Activated naive CD4-positive, alpha-beta T cell treated with anti-CD3 and anti-CD28 coated beads, Interleukin-2, amount 50 U/mL, for 16 hours (primary cell): ENCODE measurements around the gene MYZAP.

Experiments used
- DNase-seq: peaks from one replicate; pipeline ENCODE4 v3.0.0-alpha.2; 2020

The MYZAP gene, protein sequence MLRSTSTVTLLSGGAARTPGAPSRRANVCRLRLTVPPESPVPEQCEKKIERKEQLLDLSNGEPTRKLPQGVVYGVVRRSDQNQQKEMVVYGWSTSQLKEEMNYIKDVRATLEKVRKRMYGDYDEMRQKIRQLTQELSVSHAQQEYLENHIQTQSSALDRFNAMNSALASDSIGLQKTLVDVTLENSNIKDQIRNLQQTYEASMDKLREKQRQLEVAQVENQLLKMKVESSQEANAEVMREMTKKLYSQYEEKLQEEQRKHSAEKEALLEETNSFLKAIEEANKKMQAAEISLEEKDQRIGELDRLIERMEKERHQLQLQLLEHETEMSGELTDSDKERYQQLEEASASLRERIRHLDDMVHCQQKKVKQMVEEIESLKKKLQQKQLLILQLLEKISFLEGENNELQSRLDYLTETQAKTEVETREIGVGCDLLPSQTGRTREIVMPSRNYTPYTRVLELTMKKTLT

DNA sequence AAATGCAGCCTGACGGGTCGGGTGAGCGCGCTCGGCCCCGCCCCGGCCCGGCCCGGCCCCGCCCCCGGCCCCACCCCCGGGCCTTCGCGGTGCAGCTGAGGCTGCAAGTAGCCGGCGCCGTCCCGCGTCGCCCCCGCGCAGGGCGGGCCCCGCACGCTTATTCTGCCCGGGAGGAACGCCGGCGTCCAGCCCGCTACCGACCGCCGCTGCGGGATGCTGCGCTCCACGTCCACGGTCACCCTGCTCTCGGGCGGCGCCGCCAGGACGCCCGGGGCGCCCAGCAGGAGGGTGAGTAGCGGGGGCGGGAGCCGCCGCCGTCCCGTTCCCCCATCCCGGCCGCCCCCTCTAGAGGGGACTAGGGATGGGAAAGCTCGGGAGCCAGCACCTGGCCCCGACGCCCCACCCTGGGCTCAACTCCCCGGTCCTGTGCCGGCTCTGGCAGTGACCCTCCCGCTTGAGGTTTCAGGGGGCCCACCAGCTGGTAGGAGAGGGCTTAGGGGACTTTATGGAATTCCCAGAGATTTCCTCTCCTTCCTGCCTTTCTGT is at the start of gene MYZAP:
Gene MYZAP, plus strand, starts transcription at position 83 of the 546 bp plus-strand sequence. Its CDS starts 131 bp downstream, at position 214.
- peak; percentile 64 for DNase-seq

DNA sequence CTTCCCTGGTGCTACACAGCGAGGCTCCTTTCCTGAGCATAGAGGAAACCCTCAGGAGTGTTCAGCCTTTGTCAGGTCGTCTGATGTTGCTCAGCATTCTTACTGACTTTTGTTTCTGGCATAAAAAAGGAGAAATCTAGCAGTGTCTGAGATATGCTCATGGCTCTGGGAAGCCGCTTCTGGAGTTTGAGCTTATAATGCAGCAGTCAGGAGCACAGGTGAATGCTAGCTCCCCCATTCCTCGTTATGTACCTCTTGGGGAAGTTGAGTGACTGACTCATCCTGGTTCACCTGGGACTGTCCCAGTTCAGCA is 49.2 kb upstream of the MYZAP start:
- DNase-seq = no peak

DNA sequence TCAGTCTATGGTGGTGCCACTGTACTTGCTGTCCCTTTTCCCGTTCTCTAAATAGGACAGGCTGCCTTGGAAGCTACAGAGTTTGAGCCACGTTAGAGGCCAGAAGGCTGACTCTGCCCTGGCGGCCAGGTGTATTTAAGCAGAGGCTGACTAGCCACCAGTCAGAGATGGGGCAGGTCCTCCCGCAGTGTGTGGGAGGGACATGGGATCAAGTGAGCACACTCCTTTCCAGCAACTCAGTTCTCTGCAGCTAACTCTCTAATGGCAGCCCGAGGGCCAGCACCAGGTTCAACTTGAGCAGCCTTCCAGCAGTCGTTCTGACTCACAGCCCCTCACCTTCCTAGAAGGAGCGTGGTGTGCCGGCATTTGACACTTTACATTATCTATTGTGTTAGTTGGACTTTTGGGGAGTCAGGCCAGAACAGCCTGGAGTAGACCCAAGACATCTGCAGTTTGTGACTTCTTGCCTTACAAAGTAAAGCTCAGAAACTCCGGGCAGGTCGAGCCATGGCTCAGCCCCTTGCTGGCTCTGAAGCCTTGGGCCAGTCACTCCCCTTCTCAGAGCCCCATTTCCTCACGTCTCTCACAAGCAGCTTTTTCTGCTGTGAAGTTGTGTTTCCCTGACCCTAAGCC is 46.7 kb upstream of the MYZAP start:
- no peak for DNase-seq

DNA sequence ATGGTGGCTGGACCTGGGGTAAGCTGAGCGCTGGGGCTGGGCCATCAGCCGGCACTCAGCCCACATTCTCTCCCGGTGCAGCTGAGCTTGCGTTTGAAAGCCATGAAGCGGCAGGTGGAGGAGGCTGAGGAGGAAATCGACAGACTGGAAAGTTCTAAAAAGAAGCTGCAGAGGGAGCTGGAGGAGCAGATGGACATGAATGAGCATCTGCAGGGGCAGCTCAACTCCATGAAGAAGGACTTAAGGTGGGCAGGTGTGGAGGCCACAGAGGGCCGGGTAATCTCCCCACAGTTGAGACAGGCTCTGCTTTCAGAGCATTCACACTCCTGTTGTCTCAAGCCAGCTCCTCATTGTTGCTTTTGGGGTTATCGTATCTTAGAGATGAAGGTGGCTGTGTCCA is 45.7 kb upstream of the MYZAP start:
- no peak for DNase-seq

DNA sequence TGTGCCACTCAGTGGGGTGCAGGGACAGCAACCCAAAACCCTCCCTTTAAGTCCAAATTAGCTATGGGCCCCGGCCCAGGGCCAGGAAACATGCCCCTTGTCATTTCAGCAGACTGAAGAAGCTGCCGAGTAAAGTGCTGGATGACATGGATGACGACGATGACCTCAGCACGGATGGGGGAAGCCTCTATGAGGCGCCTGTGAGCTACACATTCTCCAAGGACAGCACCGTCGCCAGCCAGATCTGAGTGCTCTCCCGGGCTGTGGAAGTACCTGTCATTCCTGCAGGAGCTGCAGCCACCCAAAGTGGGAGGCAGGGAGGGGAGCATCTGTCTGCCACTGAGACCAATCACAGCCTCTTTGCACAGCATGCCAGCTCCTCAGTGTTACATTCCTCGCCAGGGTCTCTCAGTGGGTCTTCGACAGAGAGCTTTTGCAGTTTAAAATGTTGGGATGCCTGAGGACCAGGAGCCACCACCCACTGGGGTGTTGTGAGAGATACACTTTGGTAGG is 44.4 kb upstream of the MYZAP start:
- DNase-seq = no peak

DNA sequence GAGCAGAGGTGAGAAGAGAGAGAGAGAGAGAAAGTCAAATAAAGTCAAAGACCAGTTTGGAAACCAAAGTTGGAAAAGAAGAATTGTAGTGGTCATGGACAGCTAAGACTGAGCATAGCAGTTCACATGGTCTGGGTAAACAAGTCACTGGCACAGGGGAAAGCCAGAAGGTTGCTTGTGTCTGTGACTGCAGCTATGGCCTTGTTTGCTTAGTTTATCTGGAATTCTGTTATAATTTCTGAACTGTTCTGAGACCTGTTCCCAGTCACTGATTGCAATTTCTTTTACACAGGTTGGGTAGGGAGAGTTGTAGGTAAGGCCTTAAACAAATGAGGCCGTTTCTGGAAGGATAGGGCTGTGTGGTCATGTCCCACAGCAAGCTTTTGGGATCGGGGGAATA is 43.4 kb upstream of the MYZAP start:
- no peak for DNase-seq

DNA sequence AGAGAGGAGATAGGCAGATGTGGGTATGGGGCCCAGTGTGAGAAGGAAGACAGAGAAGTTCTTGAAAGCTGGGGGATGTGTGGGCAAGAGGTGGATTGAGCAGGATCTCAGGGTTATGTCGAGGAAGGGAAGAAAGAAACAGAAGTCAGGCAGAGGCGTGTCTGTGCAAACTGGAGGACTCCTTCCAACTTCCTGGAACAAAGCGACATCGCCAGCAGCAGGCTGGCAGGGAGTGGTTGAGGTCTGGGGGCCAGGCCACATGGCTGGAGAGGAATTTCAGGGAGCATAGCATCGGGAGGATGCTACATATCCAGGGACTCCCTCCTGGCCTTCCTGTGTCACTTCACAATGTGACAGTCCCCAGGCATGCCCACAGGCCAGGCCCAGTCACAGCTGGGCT is 42.9 kb upstream of the MYZAP start:
- DNase-seq = no peak

DNA sequence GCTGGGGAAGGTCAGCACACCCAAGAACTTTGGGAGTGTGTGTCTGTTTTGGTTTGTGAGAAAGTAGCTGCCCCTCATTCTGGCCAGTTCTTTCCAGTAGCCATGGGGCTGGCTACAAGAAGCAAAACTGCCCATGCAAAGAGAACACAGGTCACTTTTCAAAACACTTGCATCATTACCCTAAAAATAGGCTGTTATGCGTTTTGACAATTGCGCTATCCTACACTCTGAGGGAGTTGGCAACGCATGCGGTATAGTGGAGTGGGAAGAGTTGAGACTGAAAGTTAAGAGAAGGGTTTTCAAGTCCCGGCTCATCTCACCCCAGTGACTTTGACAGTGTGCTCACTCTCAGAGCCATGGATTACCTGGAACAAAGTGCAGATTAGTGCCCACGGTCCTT is 41.8 kb upstream of the MYZAP start:
- no peak for DNase-seq

DNA sequence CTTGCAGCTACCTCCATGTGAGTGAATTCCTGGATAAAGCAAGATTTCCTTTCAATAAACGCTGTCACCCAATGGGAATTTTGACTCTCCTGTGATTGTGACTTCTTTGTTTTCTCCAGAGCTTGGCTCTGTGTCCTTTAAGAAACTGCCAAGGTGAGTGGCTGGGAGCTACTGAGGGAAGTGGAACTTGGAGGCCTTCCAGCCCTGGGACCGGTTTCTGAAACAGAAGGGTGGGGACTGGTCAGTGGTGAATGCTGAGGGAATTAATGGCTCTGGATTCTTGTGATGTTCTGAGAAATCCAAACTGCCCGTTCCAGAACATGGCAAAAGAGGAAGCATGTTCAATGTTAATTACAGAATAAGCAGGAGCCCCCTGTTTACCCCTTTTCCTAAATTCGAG is 41.1 kb upstream of the MYZAP start:
- no peak for DNase-seq

DNA sequence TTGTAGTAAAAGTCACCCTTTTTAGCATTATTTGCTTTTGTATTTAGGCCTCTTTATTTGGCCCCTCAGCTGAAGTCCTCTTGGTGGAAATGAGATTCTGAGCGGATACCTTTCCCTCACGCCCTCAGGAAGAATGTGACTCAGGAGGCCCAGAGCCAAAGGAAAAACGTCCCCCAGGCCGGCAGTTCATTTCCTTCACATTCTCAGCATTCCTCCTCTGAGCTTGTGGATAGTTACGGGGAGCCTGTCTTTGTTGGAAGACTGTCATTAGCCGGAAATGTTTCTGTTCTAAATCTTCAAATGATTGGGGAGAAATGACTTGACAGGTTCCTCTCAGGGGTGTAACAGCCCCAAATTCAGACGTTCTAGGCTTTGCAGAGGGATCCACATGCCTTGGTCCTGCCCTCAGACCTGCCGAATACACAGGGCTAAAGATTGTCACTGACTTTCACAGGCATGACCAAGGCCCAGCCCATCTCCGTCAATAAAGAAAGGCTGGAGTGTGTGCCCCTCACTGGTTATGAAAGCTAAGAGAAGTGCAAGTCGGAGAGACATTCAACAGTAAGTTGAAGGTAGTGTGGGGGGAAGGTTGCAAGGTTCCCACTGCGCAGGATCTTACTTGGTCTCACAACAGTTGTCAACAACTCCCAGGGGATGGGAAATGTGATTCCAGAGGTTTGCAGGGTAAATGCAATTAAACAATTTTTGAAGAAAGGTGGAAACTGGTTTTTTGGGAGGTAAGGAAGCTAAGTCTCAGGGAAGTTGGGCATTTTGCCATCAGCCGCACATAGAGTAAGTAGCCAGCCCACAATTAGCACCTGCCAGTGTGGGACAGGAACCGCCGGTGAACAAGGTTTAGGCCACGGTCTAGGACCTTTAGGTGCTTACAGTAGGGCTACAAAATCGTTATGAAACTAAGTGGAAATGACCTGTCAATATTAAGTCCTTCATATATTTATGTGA is 39.7 kb upstream of the MYZAP start:
- DNase-seq = no peak

DNA sequence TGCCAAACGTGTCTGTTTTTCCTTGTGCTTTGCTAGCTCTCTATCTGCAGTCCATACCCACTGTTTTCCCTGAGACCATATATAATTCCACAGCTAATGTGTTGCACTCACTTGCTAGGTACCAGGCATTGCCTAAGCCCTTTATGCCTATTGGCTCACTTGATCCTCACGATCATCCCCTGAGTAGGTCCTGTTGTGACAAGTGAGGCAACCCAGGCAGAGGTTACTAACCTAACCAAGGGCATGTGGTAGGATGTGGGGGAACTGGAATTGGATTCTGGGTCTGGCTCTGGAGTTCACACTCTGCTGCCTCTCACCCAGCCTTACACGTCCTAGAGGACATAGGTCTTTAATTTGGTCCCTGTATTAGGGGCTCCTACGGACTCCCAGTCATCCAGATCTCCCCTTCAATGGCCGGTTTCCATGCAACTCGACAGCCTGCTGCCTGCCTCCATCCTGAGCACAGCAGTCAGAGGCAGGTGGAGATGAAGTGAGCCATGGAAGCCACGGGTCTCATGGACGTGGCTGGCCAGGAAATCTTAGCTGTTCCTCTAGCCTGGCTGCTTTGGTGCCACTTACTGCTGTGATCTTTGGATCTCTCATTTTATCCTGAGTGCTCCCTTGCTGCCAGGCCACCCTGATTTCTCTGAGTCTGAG is 38.9 kb upstream of the MYZAP start:
- DNase-seq = no peak

DNA sequence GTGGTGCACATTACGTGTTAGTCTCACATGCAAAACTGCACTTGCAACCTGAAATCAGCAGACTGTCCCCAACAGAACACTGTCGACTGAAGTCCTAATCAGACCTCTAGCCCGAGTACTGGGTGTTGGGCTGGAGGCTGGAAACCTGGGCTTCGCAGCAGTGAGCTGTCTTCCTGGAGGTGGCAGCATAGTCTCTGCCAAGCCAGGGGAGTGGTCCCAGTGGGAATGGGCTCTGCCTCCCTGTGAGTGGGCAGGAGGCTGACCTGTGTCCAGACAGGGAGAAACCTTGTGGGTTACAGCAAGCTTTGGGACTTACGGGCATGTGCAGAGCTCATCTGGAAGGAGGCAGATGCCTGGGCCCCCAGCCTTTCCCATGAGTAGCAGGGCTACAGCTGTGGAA is 38.2 kb upstream of the MYZAP start:
- no peak for DNase-seq

DNA sequence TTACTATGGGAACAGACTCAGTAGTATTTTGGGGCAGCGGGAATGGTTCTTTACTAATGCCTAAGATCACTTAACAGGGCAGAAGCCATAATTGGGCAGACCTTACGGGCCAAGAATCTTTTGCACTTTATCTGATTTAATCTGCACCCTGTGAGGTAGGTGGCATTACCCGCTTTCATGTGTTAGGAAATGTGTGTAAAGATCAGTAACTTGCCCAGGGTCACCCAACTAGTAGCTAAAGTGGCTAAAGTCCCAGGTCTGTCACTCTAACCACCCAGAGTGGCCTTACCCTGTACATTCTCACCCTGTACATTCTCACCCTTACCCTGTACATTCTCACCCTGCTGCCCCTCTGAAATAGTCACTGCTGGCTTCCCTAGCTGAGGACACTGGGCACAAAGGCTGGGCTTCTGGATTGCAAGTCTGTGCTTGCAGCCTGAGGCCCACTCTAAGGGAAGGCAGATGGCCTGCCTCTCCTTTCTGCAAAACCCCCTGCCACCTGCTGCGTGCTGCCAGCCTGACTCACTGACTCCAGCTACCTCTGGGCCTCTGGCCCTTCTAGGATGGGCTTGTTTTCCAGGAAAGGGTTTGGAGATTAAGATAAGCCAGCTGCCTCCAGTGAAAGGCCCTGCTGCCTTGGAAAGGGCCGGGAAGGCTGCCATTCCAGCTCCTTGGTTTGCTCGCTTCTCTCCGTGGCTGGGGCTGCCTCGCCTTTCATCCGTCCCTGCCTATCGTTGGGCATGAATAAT is 37.5 kb upstream of the MYZAP start:
- DNase-seq = no peak

DNA sequence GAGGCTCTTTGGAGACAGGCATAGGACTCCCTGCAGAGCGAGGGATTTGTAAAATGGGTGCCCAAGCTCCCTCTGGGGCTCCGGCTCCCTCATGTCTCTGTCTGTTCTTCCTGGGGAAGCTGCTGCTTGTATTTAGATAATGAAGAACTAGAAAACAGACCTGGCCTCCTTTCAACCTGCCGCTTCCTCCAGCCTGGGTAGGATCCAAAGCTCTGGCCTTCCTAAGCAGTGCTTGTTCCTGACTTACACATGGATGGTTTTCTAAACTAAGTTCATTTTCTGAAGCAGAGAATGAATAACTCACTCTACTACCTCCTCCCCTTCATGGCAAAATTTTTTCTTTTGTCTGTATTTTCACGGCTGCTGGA is 36.9 kb upstream of the MYZAP start:
- no peak for DNase-seq

DNA sequence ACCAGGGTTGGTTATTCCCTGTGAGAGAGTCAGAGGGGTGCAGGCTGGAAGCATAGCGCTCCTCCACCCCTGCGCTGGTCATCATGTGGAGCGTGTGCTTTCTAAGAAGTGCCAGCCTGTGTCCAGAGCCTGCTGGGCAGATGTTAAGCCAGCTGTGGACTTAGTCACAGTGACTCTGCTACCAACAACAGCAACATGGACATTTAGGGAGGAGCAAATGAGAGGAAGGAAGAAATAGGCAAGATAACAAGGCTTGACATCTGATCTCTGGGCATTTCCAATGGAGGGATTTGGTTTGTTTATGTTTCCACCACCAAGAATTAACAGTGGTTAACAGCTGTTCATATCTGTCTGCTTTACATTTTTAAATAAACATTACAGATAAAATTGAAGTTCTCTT is 36.4 kb upstream of the MYZAP start:
- no peak for DNase-seq

DNA sequence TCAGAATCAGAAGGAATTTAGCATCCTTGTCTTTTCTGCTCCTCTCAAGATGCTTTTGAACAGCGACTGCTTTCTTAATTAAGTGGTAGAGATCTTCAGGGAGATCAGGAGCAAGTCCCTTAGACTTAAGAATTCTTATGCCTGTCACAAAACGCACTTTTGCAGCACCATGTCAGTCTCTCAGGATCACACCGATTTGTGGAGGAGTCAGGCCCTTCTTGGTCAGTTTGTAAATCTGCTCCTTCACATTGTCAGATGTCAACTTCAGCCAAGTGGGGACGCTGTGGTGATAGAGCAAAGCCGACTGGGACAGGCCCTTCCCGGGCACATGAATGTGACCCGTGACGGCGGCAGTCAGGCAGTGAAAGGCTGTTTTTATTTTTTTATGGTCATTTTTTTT is 35.7 kb upstream of the MYZAP start:
- no peak for DNase-seq

DNA sequence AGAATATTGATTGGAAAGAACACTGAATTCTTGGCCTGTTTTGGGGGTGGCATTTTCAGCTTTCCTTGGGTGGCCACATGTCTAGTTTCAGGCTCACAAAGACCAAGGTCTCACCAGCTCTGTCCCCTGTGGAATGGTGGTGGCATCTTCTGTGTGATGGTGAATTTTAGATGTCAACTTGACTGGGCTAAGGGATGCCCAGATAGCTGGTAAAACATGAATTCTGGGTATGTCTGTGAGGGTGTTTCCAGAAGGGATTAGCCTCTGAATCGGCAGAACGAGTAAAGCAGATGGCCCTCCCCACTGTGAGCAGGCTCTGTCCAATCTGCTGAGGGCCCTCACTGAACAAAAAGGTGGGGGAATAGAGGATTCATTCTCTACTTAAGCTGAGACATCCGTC is 34.4 kb upstream of the MYZAP start:
- DNase-seq = no peak

DNA sequence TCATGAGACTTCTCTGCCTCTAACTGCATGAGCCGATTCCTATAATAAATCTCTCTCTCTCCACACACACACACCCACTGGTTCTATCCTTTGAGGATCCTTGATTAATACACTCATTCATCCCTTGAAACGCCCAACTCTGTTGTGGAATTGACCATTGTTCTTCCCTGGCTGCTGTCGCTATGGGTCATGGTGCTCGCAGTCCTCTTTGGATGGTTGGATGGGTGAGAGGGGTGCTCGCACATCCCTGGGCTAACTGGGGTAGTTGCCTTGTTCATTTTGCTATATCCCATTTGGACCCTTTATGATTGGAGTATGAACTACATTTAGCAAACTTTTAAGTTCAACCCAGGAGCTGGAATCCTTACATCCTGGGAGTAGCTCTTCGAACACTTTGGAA is 33.9 kb upstream of the MYZAP start:
- no peak for DNase-seq

DNA sequence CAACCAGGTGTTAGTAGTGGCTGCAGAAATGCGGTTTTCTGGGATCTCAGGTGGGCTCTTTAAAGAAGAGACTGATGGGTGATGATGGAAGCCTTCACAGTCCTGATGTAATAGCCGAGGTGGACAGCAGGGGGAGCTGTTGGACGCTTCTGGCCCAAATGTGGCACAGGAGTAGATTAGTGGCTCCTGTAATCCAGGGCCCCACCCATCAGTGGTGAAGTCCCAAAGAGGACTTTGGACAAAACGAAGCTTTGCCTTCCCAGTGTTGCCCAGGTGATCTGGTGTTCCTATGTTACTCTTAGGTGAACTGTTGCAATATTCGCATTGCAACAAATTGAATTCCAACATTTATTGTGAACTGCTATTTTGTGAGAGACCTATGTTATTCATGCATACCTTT is 31.8 kb upstream of the MYZAP start:
- DNase-seq = peak; percentile 72

DNA sequence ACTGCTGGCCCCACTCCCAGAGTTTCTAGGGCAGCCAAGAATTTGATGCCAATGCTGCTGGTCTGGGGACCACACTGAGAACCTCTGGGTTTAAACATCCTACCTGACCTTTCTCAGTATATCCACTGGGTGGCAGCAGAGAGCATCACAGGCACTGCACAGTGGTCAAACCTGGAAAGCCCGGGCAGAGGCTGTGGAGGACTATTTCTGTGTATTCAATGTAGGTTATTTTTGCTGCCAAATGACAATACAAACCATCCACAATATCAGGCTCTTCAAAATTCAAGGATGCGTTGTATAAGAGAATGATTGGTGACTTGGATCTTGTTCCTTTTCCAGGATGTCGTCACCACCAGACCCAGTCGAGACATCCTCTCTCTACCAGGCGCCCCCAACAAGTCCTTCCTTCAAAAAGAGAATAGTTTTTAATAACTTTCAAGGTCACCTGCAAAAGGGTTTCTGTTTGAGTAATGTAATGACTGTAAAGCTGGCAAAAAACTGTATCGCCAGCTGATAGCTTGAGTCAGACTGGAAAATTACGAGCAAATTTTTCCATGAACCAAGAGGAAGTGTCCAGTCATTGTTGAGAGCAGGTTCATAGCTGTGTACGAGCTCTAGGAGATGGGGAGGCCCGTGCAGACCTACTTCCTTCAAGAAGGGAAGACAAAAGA is 30.5 kb upstream of the MYZAP start:
- DNase-seq = peak; percentile 56

DNA sequence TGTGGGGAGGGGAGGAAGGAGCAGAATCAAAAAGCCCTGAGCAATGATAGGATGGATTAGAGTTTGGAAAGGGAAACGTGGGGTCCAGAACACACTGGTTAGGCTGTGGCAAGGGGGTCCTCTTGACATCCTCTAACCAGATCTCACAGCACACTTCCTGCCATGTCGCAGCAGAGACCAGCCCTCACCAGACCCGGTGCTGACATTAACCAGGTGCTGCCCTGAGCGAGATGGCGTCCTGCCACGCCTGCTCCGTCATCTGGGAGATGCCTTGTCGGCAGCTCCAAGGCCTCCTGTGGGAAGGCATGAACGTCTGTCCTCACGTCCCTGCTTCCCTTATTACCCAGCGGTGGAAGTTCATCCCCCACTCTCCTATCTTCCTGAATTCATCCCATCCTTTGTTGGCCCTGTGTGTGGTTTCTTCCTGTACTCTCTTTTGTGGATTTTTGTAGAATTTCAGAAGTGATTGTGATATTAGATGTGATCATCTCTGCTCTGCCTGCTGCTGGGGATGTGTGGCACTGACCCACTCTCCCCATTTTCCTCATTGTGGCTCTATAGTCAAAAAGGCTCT is 29.4 kb upstream of the MYZAP start:
- DNase-seq = no peak
